Esophagus muscularis mucosa (tissue), 4 donors: ENCODE data around the gene C8G. TPM values are rescaled to one million over a fixed set of nuclear protein-coding genes. Genes with fewer than 3 reads are reported as not detected.

ENCODE experiments used
- DNase-seq: peaks from one replicate; pipeline ENCODE4 v3.0.0-alpha.2; 2017; ENCODE audit errors: extremely low spot score
- H3K27ac ChIP-seq, 4 donors: fragments of 200-600 bp; sonication (generic); replicated peaks in 1 of 4; 1 replicate in 3 of 4; 2 replicates in 1 of 4; pipeline ENCODE4 v1.5.1; 2016 to 2019; ENCODE audit warnings: mild to moderate bottlenecking in 1 of 4
- H3K27me3 ChIP-seq, 4 donors: fragments of 200-600 bp; sonication (generic); one replicate each; pipeline versions ENCODE4 v1.5.1 to v1.6.0; 2016 to 2019
- H3K36me3 ChIP-seq, 4 donors: fragments of 200-600 bp; sonication (generic); one replicate each; pipeline ENCODE4 v1.5.1; 2016 to 2019
- H3K4me1 ChIP-seq, 4 donors: fragments of 200-600 bp; sonication (generic); one replicate each; pipeline ENCODE4 v1.5.1; 2016 to 2019
- H3K4me3 ChIP-seq, 4 donors: fragments of 200-600 bp; sonication (generic); 1 replicate in 2 of 4; 2 replicates in 2 of 4; pipeline ENCODE4 v1.5.1; 2016 to 2019; ENCODE audit warnings: mild to moderate bottlenecking in 4 of 4, moderate library complexity in 1 of 4
- H3K9me3 ChIP-seq, 4 donors: fragments of 200-600 bp; sonication (generic); 1 replicate in 3 of 4; 2 replicates in 1 of 4; pipeline ENCODE4 v1.5.1; 2016 to 2019
- EP300 ChIP-seq: sonication (generic); formaldehyde crosslinking; IDR thresholded peaks from one replicate; pipeline ENCODE4 v1.6.1; 2017; ENCODE audit warnings: antibody characterized with exemption
- POLR2A ChIP-seq: fragments of 450-650 bp; IDR thresholded peaks from one replicate; pipeline ENCODE4 v1.6.1; 2017; ENCODE audit warnings: antibody characterized with exemption, moderate library complexity, mild to moderate bottlenecking, low read depth
- POLR2AphosphoS5 ChIP-seq, 2 donors: sonication (generic); formaldehyde crosslinking; IDR thresholded peaks; one replicate each; pipeline ENCODE4 v1.6.1; 2017; ENCODE audit warnings: antibody characterized with exemption in 2 of 2
- WGBS: methylation state at CpG from one replicate; pipeline ENCODE4 v1.1.5; 2018; 5-methylcytosine and 5-hydroxymethylcytosine counted together
- intact Hi-C: fragments of 100-400 bp; cut with DNase I; formaldehyde crosslinking; loops from one replicate; pipeline ENCODE4 v1.15.1; 2023
- total RNA-seq, 4 donors: library from RNA; depleted of rRNA; stranded (reverse); fragments of >200 nt; gene quantifications; one replicate each; pipeline versions ENCODE4 v1.1.0 to v1.2.1, GENCODE V29; 2016
- TF ChIP-seq, protein P1 (sequence below), 3 experiments: fragments of 200-600 bp in 2 of 3; fragments of 450-650 bp in 1 of 3; sonication (generic) in 2 of 3; IDR thresholded peaks; one replicate each; pipeline ENCODE4 v1.5.1; 2017 to 2019; ENCODE audit warnings: antibody characterized with exemption in 3 of 3, mild to moderate bottlenecking in 2 of 3, moderate library complexity in 1 of 3

The C8G gene
- total RNA-seq, 4 donors from 2014 or later = not detected

DNA sequence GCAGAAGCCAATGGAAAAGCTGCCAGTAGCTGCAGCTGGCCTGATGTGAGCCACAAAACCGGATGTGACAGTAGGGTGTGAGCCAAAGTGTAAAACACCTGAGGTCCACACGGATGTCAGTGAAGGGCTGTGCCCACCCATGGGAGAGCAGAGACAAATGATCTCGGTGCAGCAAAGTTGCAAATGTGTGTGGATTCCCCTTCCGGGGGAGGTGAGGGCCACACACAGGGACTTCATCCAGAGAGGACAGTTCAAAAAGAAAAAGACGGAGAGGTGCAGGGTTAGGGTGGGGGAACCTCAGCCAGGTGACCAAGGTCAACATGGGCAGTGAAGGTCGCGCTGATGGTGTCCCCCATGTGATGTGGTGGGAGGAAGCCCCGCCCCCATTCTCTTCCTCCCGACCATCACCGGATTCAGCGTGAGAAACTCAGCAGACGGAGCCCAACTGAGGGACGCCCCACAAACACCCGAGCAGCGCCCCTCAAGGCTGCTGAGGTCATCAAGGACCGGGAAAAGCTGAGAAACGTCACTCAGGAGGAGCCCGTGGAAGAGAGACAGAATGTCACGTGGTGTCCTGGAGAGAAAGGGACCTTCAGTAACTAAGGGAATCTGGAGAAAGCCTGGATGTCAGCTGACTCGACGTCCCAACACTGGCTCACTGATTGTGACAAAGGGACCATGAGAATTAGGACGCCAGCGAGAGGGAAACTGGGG, 20.9 kb downstream of the C8G start:
- Histone ChIP-seq H3K4me3 (peak overlapping the region in 1 of 4 donors; percentile 8), H3K9me3 (no peaks in the 10 kb centered on the region), H3K27ac (no peak overlapping the region), H3K36me3 (no peaks in the 10 kb centered on the region), H3K4me1 (peaks cover 10 to 24% (median 20%) of the 10 kb centered on the region in 4 donors), H3K27me3 (peaks cover 0 to 54% (median 0%) of the 10 kb centered on the region in 4 donors)
- WGBS = 29% methylated on average over 22 of the region's 23 CpGs
- no peak for DNase-seq
- TF ChIP-seq POLR2A (no peak), POLR2AphosphoS5 (IDR thresholded peaks at IDR 0.05) (no peak), EP300 (no peak)
- TF ChIP-seq, protein P1, sequence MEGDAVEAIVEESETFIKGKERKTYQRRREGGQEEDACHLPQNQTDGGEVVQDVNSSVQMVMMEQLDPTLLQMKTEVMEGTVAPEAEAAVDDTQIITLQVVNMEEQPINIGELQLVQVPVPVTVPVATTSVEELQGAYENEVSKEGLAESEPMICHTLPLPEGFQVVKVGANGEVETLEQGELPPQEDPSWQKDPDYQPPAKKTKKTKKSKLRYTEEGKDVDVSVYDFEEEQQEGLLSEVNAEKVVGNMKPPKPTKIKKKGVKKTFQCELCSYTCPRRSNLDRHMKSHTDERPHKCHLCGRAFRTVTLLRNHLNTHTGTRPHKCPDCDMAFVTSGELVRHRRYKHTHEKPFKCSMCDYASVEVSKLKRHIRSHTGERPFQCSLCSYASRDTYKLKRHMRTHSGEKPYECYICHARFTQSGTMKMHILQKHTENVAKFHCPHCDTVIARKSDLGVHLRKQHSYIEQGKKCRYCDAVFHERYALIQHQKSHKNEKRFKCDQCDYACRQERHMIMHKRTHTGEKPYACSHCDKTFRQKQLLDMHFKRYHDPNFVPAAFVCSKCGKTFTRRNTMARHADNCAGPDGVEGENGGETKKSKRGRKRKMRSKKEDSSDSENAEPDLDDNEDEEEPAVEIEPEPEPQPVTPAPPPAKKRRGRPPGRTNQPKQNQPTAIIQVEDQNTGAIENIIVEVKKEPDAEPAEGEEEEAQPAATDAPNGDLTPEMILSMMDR (IDR thresholded peaks at IDR 0.05) = no peak
- intact Hi-C loops = no loop called here

DNA sequence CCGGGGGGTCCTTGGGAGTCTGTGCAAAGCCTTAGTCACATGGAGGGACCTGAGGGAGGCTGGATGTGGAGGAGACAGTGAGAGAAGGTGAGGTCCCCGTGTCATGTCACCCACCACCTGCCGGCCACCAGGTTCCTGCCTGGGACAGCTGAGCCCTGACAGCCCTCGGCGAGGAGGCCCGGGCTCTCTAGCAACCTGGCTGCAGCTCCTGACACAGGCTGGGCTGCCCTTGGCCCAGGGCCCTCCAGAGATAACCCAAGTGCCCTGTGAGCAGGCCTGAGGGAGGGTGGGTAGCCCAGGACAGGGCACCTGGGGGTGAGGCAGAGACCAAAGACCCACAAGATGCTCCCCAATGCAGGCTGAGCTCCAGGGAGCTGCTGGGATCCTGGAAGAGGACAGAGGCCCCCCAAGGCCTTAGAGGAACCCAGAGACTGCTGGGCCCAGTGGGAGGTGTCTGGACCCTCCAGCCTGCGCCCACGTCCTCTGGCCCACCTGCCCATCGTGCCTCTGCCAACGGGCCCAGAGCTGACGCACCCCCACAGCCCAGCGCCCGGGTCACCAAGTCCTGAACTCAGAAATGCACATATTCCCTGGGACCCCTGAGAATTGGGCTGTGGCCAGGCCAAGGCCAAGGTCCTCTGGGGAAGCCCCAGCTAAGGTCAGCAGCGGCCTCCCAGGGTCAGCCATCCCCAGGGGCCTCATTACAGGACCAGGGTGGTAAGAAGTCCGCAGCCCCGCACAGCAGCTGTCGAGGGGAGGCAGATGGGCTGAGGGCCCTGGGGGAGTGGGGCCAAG, 23.5 kb downstream of the C8G start:
- Histone ChIP-seq H3K36me3 (no peaks in the 10 kb centered on the region), H3K4me1 (peaks cover 7 to 19% (median 17%) of the 10 kb centered on the region in 4 donors), H3K27me3 (peaks cover 0 to 60% (median 0%) of the 10 kb centered on the region in 4 donors), H3K9me3 (no peaks in the 10 kb centered on the region), H3K27ac (no peak overlapping the region), H3K4me3 (no peak overlapping the region)
- 78% methylated on average over 8 of the region's 17 CpGs for WGBS
- DNase-seq = no peak
- intact Hi-C loops = no loop called here
- TF ChIP-seq, protein P1 (IDR thresholded peaks at IDR 0.05) = no peak
- TF ChIP-seq POLR2A (no peak), EP300 (no peak), POLR2AphosphoS5 (IDR thresholded peaks at IDR 0.05) (no peak)

DNA sequence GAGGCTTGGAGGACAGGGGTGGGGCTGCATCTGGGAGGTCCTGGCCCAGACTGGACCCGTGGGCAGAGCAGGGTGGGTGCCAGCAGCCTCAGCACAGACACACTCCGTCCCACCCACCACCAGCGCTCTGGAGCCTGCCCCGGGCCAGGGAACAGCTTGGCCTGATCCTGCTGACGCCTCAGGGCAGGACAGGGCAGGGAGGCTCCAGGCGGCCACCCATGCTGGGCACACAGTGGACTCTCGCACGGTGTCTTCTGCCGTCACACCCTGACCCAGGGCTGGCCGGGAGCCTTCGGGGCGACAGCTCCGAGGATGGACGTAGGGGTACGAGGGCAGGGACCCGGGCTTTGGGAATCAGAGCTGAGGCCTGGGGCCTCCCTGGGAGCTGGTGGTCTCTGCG, 24.1 kb downstream of the C8G start:
- TF ChIP-seq, protein P1 (IDR thresholded peaks at IDR 0.05) = no peak
- TF ChIP-seq EP300 (no peak), POLR2A (no peak), POLR2AphosphoS5 (IDR thresholded peaks at IDR 0.05) (no peak)
- peaks cover 7 to 17% (median 14%) of the 10 kb centered on the region in 4 donors for H3K4me1 ChIP-seq

DNA sequence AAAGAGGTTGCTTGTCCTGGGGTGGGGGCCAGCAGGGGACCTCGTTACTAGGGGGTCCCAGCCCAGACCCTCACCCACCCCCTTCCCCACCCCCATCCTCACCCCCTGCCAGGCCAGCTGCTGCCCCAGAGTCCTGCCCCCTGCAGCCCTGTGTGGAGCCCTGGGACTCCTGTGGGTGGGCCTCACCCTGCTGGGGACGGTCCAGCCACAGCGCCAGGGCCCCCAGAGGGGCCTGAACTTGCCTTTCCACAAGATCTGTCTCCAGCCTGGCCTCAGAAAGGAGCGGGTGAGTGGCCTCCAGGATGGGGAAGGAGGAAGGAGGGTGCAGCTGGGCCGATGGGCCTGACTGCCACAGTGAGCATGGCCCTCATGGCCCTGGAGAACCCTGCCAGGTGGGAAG, 24.7 kb downstream of the C8G start:
- 70% methylated on average over 4 of the region's 5 CpGs for WGBS

More for the DNA sequence above, 24.1 kb downstream of the C8G start:
- WGBS = 86% methylated on average over 3 of the region's 17 CpGs
- peaks cover 0 to 55% (median 0%) of the 10 kb centered on the region in 4 donors for H3K27me3 ChIP-seq
- no peak overlapping the region for H3K4me3 ChIP-seq
- intact Hi-C loops = no loop called here
- no peaks in the 10 kb centered on the region for H3K36me3 ChIP-seq
- H3K9me3 ChIP-seq = no peaks in the 10 kb centered on the region
- no peak for DNase-seq
- no peak overlapping the region for H3K27ac ChIP-seq

More for the DNA sequence above, 24.7 kb downstream of the C8G start:
- H3K27me3 ChIP-seq = peaks cover 0 to 53% (median 0%) of the 10 kb centered on the region in 4 donors
- TF ChIP-seq, protein P1 (IDR thresholded peaks at IDR 0.05) = no peak
- TF ChIP-seq EP300 (no peak), POLR2A (no peak), POLR2AphosphoS5 (IDR thresholded peaks at IDR 0.05) (no peak)
- peaks cover 4 to 14% (median 10%) of the 10 kb centered on the region in 4 donors for H3K4me1 ChIP-seq
- intact Hi-C loops = no loop called here
- H3K4me3 ChIP-seq = no peak overlapping the region
- no peaks in the 10 kb centered on the region for H3K36me3 ChIP-seq
- no peaks in the 10 kb centered on the region for H3K9me3 ChIP-seq
- no peak overlapping the region for H3K27ac ChIP-seq
- DNase-seq = no peak
